PC-9 (cell line): Measurements from ENCODE around the gene EHD2. TPM values are rescaled to one million over a fixed set of nuclear protein-coding genes. Genes with fewer than 3 reads are reported as not detected.

Experiments used
- BruUV-seq: library from RNA; stranded (reverse); fragments of 400-500 nt; replicated peaks from 2 replicates; lab custom pipeline; 2021; lab: Mats Ljungman, UMichigan
- CTCF ChIA-PET: fragments of 300-600 bp; sonication (Branson Sonifier 250); formaldehyde crosslinking; loops from one replicate; lab custom pipeline; 2022; ENCODE audit warnings: antibody characterized with exemption; lab: Charles Lee
- POLR2A ChIA-PET: fragments of 300-600 bp; sonication (Branson Sonifier 250); formaldehyde crosslinking; loops from one replicate; lab custom pipeline; 2022; ENCODE audit warnings: antibody characterized with exemption; ENCODE audit not compliant: unreplicated experiment; lab: Charles Lee
- DNase-seq, 2 experiments: peaks; one replicate each; pipeline versions ENCODE4 v3.0.0 to v3.0.0-alpha.2; 2015 to 2022; ENCODE audit warnings: mixed read lengths in 1 of 2
- H2AFZ ChIP-seq: fragments of 200-600 bp; sonication (generic); 2 replicates; pipeline ENCODE4 v1.8.1; 2017; ENCODE audit warnings: antibody characterized with exemption
- H3F3A ChIP-seq: fragments of 200-600 bp; sonication (generic); 2 replicates; pipeline ENCODE4 v1.8.1; 2017; ENCODE audit warnings: antibody characterized with exemption, mild to moderate bottlenecking, low read depth; ENCODE audit not compliant: insufficient read depth
- H3K27ac ChIP-seq: fragments of 200-600 bp; sonication (generic); 2 replicates; pipeline ENCODE4 v1.6.1; 2016; ENCODE audit warnings: mixed run types
- H3K27me3 ChIP-seq: fragments of 200-600 bp; sonication (generic); 2 replicates; pipeline ENCODE4 v1.6.1; 2016; ENCODE audit warnings: low read depth, mixed run types; ENCODE audit not compliant: insufficient read depth
- H3K36me3 ChIP-seq: fragments of 200-600 bp; sonication (generic); 2 replicates; pipeline ENCODE4 v1.6.1; 2016; ENCODE audit warnings: low read depth, mixed run types
- H3K4me1 ChIP-seq: fragments of 200-600 bp; sonication (generic); replicated peaks from 2 replicates; pipeline ENCODE4 v1.6.1; 2016; ENCODE audit warnings: mixed run types; ENCODE audit not compliant: insufficient read depth
- H3K4me2 ChIP-seq: fragments of 200-600 bp; sonication (generic); 2 replicates; pipeline ENCODE4 v1.6.1; 2017; ENCODE audit warnings: mixed run types
- H3K4me3 ChIP-seq: fragments of 200-600 bp; sonication (generic); 2 replicates; pipeline ENCODE4 v1.6.1; 2016; ENCODE audit warnings: mixed run types
- H3K79me2 ChIP-seq: fragments of 200-600 bp; sonication (generic); 2 replicates; pipeline ENCODE4 v1.6.1; 2017; ENCODE audit warnings: low read depth, mixed run types
- H3K9me2 ChIP-seq: fragments of 200-600 bp; sonication (generic); 2 replicates; pipeline ENCODE4 v1.8.1; 2017; ENCODE audit warnings: mild to moderate bottlenecking; ENCODE audit not compliant: insufficient read depth
- H3K9me3 ChIP-seq: fragments of 200-600 bp; sonication (generic); 2 replicates; pipeline ENCODE4 v1.8.1; 2016; ENCODE audit warnings: low read depth; ENCODE audit not compliant: insufficient read depth
- H4K20me1 ChIP-seq: fragments of 200-600 bp; sonication (generic); 2 replicates; pipeline ENCODE4 v1.8.1; 2017; ENCODE audit not compliant: insufficient read depth
- EZH2 ChIP-seq: fragments of 200-600 bp; sonication (generic); IDR thresholded peaks from 2 replicates; pipeline ENCODE4 v1.8.0; 2017; ENCODE audit warnings: antibody characterized with exemption, low read depth
- intact Hi-C: fragments of 100-400 bp; cut with micrococcal nuclease; formaldehyde crosslinking; loops from one replicate; pipeline ENCODE4 v1.10.0; 2022; ENCODE audit not compliant: unreplicated experiment
- total RNA-seq: library from RNA; stranded (reverse); gene quantifications from 2 replicates; pipeline ENCODE4 v1.2.3, GENCODE V29; 2021
- TF ChIP-seq, protein P1 (sequence below): fragments of 200-600 bp; sonication (generic); conservative IDR thresholded peaks from 2 replicates; pipeline ENCODE4 v1.6.1; 2017; ENCODE audit warnings: mixed run types, antibody characterized with exemption, mild to moderate bottlenecking, moderate library complexity

Gene EHD2
- total RNA-seq, 1 experiment from 2014 or later, result 25.6 TPM

DNA sequence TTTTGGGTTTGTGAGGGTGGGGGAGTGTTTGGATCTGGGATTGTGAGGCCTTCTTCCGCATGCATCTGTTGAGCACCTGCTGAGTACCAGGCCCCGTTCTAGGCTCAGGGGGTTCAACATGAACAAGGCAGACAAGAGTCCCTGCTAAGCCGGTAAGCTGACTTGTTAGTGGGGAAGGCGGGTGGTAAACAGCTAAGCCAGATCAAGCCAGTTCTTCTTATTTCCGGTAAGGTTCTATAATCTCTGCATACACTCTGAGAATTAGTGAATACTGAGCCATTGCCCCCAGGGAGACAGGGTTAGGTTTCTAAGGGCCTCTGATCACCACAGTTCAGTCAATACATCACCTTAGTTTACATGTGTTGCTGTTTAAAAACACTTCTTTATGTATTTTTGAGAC, 9.9 kb upstream of the EHD2 start:
- no peak overlapping the region for H2AFZ ChIP-seq
- no peak for TF ChIP-seq EZH2
- TF ChIP-seq, protein P1, sequence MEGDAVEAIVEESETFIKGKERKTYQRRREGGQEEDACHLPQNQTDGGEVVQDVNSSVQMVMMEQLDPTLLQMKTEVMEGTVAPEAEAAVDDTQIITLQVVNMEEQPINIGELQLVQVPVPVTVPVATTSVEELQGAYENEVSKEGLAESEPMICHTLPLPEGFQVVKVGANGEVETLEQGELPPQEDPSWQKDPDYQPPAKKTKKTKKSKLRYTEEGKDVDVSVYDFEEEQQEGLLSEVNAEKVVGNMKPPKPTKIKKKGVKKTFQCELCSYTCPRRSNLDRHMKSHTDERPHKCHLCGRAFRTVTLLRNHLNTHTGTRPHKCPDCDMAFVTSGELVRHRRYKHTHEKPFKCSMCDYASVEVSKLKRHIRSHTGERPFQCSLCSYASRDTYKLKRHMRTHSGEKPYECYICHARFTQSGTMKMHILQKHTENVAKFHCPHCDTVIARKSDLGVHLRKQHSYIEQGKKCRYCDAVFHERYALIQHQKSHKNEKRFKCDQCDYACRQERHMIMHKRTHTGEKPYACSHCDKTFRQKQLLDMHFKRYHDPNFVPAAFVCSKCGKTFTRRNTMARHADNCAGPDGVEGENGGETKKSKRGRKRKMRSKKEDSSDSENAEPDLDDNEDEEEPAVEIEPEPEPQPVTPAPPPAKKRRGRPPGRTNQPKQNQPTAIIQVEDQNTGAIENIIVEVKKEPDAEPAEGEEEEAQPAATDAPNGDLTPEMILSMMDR, result no peak
- no peaks in the 10 kb centered on the region for H3K4me1 ChIP-seq
- H3K36me3 ChIP-seq, result no peaks in the 10 kb centered on the region
- H3K9me3 ChIP-seq, result no peaks in the 10 kb centered on the region
- no peaks in the 10 kb centered on the region for H3K27me3 ChIP-seq
- no peak overlapping the region for H3K4me2 ChIP-seq
- no peak overlapping the region for H3K4me3 ChIP-seq
- peaks cover 27% of the 10 kb centered on the region for H3F3A ChIP-seq
- BruUV-seq, result no TSS peak
- DNase-seq, result no peak
- intact Hi-C loops, result loop anchor here (10.0 kb wide), 1 partner anchor 418 kb away; no protein-coding TSS in a partner anchor
- no peak overlapping the region for H3K27ac ChIP-seq
- ChIA-PET POLR2A (interaction anchor here (0.7 kb wide), 1 partner anchor 79 kb away, joined by 10 read pairs; no protein-coding TSS in a partner anchor), CTCF (interaction anchor here (0.6 kb wide), 1 partner anchor 174 kb away, joined by 4 read pairs; no protein-coding TSS in a partner anchor)
- no peaks in the 10 kb centered on the region for H3K9me2 ChIP-seq
- H4K20me1 ChIP-seq, result no peaks in the 10 kb centered on the region
- H3K79me2 ChIP-seq, result no peaks in the 10 kb centered on the region

DNA sequence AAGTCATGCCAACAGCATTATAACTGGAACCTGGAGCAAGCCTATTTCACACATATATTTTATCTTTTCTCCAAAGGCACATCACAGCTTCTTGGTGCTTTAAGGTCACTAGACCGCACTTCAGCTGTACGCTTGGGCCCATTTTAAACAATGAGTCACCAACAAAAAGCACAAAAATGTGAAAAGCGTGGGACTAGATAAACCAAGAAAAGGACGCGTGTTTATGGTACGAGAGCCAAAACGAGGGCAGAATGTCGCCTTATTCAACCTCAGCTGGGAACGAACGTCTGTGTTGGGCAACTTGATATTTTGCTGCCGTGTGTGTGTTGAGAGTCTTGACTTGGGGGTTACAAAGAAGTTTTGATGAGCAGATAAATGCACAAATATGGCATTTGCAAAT, 9.2 kb upstream of the EHD2 start:
- CTCF ChIA-PET, result no interaction called here
- H3K4me2 ChIP-seq, result no peak overlapping the region

DNA sequence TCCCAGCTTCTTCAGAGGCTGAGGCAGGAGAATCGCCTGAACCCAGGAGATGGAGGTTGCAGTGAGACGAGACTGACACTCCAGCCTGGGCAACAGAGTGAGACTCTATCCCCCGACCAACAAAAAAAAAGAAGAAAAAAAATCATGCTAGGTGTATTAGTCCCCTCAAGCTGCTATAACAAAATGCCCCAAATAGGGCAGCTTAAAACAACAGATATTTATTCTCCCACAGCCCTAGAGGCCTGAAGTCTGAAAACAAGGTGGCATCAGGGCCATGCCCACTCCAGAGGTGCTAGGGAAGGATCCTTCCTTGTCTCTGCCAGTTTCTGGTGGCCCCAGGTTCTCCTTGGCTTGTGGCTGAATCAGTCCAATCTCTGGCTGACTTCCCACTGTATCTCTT, 8.6 kb upstream of the EHD2 start:
- BruUV-seq, result no TSS peak
- Histone ChIP-seq H3F3A (peaks cover 27% of the 10 kb centered on the region), H3K9me2 (no peaks in the 10 kb centered on the region), H3K4me3 (no peak overlapping the region), H3K4me1 (no peaks in the 10 kb centered on the region), H3K9me3 (no peaks in the 10 kb centered on the region), H4K20me1 (no peaks in the 10 kb centered on the region), H3K27me3 (no peaks in the 10 kb centered on the region), H3K4me2 (no peak overlapping the region), H3K79me2 (no peaks in the 10 kb centered on the region), H3K27ac (no peak overlapping the region), H2AFZ (no peak overlapping the region), H3K36me3 (no peaks in the 10 kb centered on the region)
- DNase-seq, result no peak
- POLR2A ChIA-PET, result interaction anchor here (0.6 kb wide), 1 partner anchor 38 kb away, joined by 3 read pairs; no protein-coding TSS in a partner anchor
- intact Hi-C loops, result loop anchor here (10.0 kb wide), 1 partner anchor 420 kb away; no protein-coding TSS in a partner anchor
- CTCF ChIA-PET, result interaction anchor here (0.6 kb wide), 1 partner anchor 164 kb away, joined by 3 read pairs; no protein-coding TSS in a partner anchor
- no peak for TF ChIP-seq EZH2
- TF ChIP-seq, protein P1, result no peak

More for the DNA sequence above, 9.2 kb upstream of the EHD2 start:
- POLR2A ChIA-PET, result no interaction called here
- no TSS peak for BruUV-seq
- H3K27ac ChIP-seq, result no peak overlapping the region
- no peaks in the 10 kb centered on the region for H4K20me1 ChIP-seq
- no peaks in the 10 kb centered on the region for H3K9me3 ChIP-seq
- no peak for TF ChIP-seq EZH2
- TF ChIP-seq, protein P1, result no peak
- no peaks in the 10 kb centered on the region for H3K4me1 ChIP-seq
- H3K4me3 ChIP-seq, result no peak overlapping the region
- H3K79me2 ChIP-seq, result no peaks in the 10 kb centered on the region
- no peaks in the 10 kb centered on the region for H3K36me3 ChIP-seq
- no peak overlapping the region for H2AFZ ChIP-seq
- intact Hi-C loops, result loop anchor here (10.0 kb wide), 1 partner anchor 419 kb away; no protein-coding TSS in a partner anchor
- no peak for DNase-seq
- peaks cover 27% of the 10 kb centered on the region for H3F3A ChIP-seq
- no peaks in the 10 kb centered on the region for H3K27me3 ChIP-seq
- no peaks in the 10 kb centered on the region for H3K9me2 ChIP-seq
